ENCODE measurements around the gene COL18A1. TPM values are rescaled to one million over a fixed set of nuclear protein-coding genes. Genes with fewer than 3 reads are reported as not detected.

COL18A1 gene
- total RNA-seq, 4 donors from 2014 or later: 97.7 to 173 (median 110) TPM

DNA sequence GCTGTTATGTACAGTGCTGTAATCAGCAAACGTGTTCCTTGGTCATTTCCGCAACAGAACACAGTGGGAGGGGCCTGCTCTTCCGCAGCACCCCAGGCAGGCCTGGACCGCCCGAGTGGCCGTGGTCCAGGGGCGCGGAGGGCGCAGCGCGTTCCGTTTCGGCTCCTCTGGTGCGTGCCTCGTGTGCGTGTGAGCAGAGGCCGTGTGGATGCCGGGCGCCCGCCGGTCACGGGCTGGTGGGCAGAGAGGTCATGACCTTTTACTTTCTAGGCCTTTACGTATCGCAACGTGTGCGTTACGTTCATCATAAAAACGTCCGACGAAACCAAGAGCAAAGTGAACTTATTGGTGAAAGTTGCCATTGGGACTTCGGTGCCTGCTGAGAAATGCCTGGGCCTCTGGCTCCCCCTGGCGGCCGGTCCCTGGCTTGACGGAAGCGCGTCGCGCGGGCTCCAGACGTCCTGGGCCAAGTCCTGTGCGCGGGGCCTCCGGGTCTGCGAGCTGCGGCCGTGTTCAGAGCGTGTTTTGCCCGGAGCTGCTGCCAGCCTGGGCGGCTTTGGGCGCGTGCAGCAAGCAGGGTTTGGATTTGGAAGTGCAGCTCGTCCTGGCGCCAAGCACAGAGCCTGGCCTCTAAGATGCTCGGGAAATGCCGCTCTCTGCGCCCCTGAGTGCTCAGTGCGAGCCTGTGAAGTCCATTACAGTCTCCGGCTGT, 34.4 kb downstream of the COL18A1 start:
- 14% methylated on average over 36 of the region's 58 CpGs for WGBS
- H3K27ac ChIP-seq (replicated peaks in 1 of 4): peak overlapping the region; percentile 70 to 83 (median 72)

DNA sequence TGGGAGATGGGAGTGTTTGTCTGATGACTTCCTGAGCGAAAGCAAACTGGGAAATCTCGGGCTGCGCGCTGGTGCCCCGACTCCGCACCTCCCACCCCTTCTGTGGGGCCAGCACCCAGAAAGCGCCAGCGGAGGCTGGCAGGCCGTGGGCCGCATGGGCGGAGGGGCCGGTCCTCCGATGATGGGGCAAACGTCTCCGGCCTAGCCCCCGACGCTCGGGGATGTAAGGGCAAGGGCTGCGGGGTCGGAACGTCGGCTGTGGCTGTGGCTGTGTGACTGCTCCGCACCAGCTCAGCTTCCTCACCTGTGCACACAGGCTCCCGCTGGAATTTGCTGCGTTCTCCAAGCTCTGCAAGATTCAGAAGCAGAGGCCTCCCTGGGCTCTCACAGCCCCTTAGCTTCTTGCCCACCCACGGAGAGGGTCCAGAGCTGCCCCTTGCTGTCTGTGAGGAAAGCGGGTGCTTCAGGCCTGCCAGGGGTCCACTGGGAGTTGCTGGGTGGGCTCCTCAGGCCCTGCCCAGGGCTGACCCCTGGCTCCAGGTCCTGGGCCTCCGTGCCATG, 35.0 kb downstream of the COL18A1 start:
- Histone ChIP-seq H3K27me3 (no peaks in the 10 kb centered on the region), H3K36me3 (no peaks in the 10 kb centered on the region), H3K4me3 (peak overlapping the region in 2 of 4 donors; percentile 43 to 47), H3K27ac (replicated peaks in 1 of 4) (peak overlapping the region; percentile 70 to 83 (median 72)), H3K4me1 (peaks cover 20 to 34% (median 28%) of the 10 kb centered on the region in 4 donors), H3K9me3 (no peaks in the 10 kb centered on the region)
- intact Hi-C loops (cut with DNase I): loop anchor here (1.0 to 10.0 kb wide), 2 partner anchors 148 to 285 kb away; no protein-coding TSS in a partner anchor
- TF ChIP-seq POLR2AphosphoS5 (IDR thresholded peaks at IDR 0.05): no peak
- TF ChIP-seq, protein P1, sequence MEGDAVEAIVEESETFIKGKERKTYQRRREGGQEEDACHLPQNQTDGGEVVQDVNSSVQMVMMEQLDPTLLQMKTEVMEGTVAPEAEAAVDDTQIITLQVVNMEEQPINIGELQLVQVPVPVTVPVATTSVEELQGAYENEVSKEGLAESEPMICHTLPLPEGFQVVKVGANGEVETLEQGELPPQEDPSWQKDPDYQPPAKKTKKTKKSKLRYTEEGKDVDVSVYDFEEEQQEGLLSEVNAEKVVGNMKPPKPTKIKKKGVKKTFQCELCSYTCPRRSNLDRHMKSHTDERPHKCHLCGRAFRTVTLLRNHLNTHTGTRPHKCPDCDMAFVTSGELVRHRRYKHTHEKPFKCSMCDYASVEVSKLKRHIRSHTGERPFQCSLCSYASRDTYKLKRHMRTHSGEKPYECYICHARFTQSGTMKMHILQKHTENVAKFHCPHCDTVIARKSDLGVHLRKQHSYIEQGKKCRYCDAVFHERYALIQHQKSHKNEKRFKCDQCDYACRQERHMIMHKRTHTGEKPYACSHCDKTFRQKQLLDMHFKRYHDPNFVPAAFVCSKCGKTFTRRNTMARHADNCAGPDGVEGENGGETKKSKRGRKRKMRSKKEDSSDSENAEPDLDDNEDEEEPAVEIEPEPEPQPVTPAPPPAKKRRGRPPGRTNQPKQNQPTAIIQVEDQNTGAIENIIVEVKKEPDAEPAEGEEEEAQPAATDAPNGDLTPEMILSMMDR (IDR thresholded peaks at IDR 0.05): no peak
- no peak for TF ChIP-seq EP300 (IDR thresholded peaks at IDR 0.05)
- TF ChIP-seq POLR2A (IDR thresholded peaks at IDR 0.05; ENCODE audit: low read depth): no peak
- 97% methylated on average over 12 of the region's 28 CpGs for WGBS
- no peak for DNase-seq (ENCODE audit: extremely low spot score)

More for the DNA sequence above, 34.4 kb downstream of the COL18A1 start:
- TF ChIP-seq EP300 (IDR thresholded peaks at IDR 0.05) (no peak), POLR2A (IDR thresholded peaks at IDR 0.05; ENCODE audit: low read depth) (no peak), POLR2AphosphoS5 (IDR thresholded peaks at IDR 0.05) (peak; percentile 76 to 78)
- TF ChIP-seq, protein P1 (IDR thresholded peaks at IDR 0.05): peak; percentile 98 to 99 (median 99)
- Histone ChIP-seq H3K4me3 (peak overlapping the region; percentile 42 to 54 (median 45)), H3K9me3 (no peaks in the 10 kb centered on the region), H3K4me1 (peaks cover 20 to 40% (median 34%) of the 10 kb centered on the region in 4 donors), H3K27me3 (no peaks in the 10 kb centered on the region), H3K36me3 (no peaks in the 10 kb centered on the region)
- intact Hi-C loops (cut with DNase I): loop anchor here (1.0 to 10.0 kb wide), 2 partner anchors 147 to 285 kb away; no protein-coding TSS in a partner anchor
- DNase-seq (ENCODE audit: extremely low spot score): peak; percentile 95

DNA sequence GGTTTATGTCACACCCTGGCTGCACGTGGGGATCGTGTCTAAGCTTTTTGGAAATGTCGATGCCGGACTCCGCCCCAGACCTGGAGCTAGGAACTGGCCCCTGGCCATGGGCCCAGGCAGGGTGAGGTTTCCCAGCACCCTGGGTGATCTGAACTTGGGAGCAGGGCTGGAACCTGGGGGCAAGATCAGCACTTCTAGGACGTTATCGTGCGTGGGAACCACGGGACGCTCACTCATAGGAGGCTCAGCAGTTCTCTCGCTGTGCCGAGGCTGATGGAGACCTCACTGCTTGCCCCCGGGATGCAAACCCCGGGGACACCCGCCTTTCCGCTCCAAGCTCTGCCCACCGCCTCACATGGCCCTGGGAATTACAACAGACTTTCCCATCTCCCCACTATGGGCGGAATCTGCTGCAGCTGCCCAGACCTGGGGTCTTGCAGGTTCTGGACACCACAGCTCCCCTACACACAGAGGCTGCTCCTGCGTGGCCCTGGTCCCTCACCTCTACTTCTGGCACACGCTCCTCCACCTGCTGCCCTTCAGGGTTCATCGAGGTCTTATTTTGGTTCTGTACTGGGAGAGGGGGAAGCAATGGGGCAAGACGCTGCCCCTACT, 35.9 kb downstream of the COL18A1 start:
- no peak for TF ChIP-seq EP300 (IDR thresholded peaks at IDR 0.05)
- no peak for TF ChIP-seq POLR2AphosphoS5 (IDR thresholded peaks at IDR 0.05)
- TF ChIP-seq, protein P1 (IDR thresholded peaks at IDR 0.05): no peak
- Histone ChIP-seq H3K4me3 (no peak overlapping the region), H3K4me1 (peaks cover 19 to 31% (median 25%) of the 10 kb centered on the region in 4 donors), H3K27me3 (no peaks in the 10 kb centered on the region), H3K9me3 (no peaks in the 10 kb centered on the region), H3K36me3 (no peaks in the 10 kb centered on the region), H3K27ac (replicated peaks in 1 of 4) (no peak overlapping the region)
- intact Hi-C loops (cut with DNase I): no loop called here
- no peak for DNase-seq (ENCODE audit: extremely low spot score)
- WGBS: 96% methylated on average over 17 of the region's 22 CpGs

DNA sequence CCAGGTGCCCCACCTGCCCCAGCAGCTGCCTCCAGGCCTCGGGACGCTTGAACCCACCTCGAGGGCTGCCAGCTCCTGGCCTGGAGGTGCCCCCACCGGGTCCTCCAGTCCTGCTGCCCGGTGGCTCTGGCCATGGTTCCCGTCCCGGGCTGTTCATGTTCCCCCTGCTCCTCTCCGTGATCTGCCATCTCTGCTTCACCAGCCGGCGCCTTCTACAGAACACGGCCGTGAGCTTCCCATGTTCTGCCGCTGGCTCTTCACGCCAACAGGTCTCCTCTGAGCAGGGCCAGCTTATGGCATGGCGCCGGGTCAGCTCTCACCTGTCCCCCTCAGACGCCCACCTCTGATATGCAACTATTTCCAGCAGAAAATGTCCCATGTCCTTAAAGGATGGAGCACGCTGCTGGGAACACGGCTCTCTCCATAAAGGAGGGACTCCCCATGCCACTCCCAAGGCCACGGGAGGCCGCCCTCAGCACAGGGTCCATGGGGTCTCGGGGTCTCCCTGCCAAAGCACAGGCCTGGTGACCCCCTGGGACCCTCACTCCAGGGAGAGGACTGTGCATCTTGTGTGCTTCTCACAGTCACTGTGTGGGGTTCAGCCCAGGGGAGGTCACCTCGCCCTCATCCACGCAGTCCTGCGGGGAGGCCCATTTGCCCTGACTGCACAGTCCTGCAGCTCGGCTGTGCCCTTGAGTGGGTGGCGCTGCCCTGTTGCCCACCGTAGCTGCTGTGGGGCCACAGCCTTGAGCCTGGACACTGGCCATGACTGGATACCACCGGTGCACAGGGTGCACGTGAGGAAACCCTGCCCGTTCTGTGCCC, 36.7 kb downstream of the COL18A1 start:
- TF ChIP-seq, protein P1 (IDR thresholded peaks at IDR 0.05): no peak
- TF ChIP-seq POLR2AphosphoS5 (IDR thresholded peaks at IDR 0.05) (no peak), EP300 (IDR thresholded peaks at IDR 0.05) (no peak), POLR2A (IDR thresholded peaks at IDR 0.05; ENCODE audit: low read depth) (no peak)
- Histone ChIP-seq H3K36me3 (no peaks in the 10 kb centered on the region), H3K9me3 (peaks cover 0 to 4% (median 0%) of the 10 kb centered on the region in 4 donors), H3K27me3 (no peaks in the 10 kb centered on the region), H3K4me1 (peaks cover 15 to 23% (median 21%) of the 10 kb centered on the region in 4 donors), H3K27ac (replicated peaks in 1 of 4) (no peak overlapping the region), H3K4me3 (no peak overlapping the region)
- DNase-seq (ENCODE audit: extremely low spot score): no peak
- intact Hi-C loops (cut with DNase I): no loop called here
- WGBS: 96% methylated on average over 21 of the region's 31 CpGs
